NCI-H526 (cell line): Measurements from ENCODE around the gene ATP6V0E2.
"Not testable (repeated sequence)": the region's sequence is repeated elsewhere in the genome, so short reads cannot be mapped to it uniquely, and the experiment has no call there.

Experiments
- DNase-seq, 2 experiments: peaks; one replicate each; lab custom pipeline; 2025; lab: John Stamatoyannopoulos, UW

ATP6V0E2 gene

DNA sequence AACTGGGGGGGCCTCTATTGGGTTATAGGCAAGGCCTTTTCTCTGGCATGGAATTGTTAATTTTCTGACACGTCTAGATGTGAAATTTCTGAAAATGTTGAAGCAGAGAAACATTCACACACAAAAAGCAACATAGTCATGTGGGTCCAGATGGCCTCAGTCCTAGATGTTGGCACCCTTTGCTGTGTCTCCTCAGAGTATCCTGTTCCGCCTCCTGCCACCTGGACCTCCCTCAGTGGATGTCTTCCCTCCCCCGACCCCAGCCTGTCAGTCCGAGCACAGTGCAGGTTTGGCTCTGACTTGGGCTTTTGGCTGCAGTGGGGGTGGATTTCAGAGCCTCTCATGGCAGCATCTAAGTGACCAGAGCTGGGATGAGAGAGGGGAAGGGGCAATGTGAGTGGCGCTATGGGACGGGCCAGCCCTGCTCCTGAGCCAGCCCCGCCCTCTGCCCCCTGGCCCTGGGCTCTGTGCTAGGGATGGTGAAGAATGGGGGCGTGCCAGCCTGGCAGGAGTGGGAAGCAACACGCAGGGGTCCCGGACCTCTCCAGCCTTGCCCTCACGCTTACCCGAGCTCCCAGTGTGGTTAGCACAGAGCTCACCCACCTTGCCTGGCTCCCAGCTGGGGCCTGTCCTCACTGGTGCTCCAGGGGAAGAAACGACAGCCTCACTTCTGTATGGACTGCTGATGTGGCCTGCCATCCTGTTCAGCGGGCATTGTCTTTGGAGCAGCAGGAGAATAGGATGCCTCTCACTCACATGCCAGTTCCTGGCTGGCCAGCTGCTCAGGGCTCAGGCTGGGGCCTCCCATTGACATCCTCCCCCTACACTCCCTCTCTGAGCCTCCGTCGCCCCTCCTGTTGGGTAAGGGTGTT lies 6.2 kb downstream of the ATP6V0E2 start:
- no peak for DNase-seq

- DNase-seq = no peak
These were observed 7.0 kb downstream of the ATP6V0E2 start for GRCh38 chr7:149880638-149881311.

DNA sequence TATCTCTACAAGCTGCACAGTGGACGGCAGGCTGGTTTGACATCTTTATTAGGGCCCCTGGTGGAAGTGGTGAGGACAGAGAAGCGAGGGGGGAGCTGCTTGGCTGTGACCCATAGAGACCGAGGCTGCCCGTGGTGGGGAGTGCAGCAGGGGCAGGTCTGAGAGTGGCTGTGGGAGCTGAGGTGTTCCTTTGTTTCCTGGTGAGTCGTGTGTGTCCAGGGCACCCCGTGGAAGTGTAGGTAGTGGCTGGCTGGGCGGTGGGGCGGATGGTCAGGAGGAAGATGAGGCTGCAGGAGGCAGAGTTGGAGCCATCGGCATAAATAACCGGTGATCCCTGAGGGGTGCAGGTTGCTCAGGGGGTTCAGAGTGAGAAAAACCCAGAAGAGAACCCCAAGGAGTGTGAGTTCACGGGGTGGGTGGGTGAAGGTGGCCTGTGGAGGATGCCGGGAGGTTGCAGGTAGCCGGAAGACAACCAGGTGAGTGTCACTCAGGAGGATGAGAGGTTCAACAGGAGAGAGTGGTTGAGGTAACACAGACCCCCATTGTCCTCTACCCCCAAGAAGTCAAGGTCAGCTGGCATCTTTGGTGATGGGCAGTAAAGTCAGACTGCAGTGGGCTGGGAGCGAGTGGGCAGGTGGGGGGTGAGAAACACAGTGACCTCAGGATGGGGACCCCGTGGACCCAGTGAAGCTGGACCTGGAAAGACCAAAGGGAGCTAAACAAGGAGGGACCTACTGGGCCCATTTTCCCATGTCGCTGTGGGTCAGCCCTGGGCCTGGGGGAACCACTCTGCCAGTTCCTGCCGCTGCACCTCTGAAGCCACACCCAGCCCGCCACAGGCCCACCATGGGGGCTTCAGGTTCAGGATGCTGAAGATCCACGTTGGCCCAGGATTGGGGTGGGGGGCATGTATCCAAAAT lies 7.8 kb downstream of the ATP6V0E2 start:
- DNase-seq = no peak

- no peak for DNase-seq
These were observed 8.7 kb downstream of the ATP6V0E2 start for GRCh38 chr7:149882248-149883047.

DNA sequence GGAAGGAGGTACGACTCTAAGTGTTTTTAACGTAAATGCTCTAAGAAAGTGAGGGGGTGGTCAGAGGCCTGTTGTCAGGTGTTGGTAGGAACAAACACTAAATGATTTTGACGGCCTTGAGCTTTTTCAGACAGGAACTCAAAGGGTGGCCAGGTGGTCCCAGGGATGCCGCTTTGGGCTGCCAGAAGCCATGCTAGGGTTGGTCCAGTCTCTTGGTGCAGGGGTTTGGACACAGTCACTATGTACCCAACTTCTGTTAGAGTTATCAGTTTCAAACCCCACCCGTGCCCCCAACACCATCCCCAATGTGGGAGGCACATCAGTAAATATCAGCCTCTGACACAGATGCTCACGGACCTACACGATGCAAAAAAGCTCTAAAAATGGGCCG lies 9.3 kb downstream of the ATP6V0E2 start:
- DNase-seq = no peak

GRCh38 chr7:149883452-149883861 lies 9.7 kb downstream of the ATP6V0E2 start:
- DNase-seq = peak; percentile 64 to 82

DNA sequence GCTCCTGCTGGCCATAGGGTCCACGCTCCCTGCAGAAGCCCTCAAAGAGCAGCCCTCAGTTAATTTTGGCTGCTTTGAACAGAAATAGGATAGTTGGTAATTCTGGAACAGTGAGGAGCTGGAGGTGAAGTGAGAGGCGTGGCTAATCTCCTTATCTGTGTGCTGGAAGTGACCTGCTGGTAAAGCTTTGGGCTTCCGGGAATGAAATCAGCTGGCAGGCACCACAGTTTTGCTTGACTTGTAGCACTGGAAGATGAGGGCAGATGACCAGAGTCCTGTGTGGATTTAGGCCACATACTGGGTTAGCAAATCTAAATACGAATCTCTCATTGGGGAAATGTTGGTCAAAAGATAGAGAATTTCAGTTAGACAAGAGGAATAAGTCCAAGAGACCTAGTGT lies 10.2 kb downstream of the ATP6V0E2 start:
- DNase-seq = no peak

GRCh38 chr7:149884541-149884940 lies 10.8 kb downstream of the ATP6V0E2 start:
- no peak for DNase-seq

DNA sequence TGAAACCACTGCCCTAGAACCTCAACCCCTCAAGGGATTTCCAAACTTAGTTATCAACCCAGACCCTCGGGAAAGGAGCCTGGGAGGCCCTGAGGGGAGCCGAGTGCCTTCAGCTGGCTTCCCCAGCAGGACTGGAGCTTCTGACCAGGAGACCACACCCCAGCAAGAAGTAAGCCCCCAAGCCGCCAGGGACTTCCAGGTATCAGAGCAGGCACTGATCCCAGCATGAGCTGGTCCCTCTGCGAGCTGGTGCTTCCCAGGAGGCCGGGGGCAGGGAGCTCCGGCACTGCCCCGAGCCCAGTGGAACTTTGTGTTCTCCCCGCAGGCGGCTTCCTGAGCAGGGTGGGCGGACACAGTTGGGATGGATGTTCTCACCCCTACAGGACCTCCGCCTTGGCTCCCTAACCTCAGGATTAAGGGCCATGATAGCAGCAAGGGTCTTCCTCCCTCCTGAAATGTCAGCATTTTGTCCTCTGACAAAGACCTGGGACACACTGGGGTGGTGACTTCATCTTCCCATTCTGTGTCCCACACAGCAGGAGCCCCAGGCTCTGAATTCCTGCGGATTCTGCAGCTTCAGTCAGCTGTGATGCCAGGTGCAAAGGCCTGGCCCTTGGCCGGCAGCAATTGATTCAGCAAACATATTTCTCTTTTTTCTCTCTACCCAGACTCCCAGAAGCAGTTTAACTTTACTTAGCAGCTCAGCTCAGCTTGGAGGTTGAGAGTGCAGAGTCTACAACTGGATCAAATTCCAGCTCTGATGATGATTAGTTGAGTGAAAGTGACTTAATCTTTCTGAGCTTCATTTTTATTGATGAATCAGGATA lies 11.6 kb downstream of the ATP6V0E2 start:
- DNase-seq = no peak

DNA sequence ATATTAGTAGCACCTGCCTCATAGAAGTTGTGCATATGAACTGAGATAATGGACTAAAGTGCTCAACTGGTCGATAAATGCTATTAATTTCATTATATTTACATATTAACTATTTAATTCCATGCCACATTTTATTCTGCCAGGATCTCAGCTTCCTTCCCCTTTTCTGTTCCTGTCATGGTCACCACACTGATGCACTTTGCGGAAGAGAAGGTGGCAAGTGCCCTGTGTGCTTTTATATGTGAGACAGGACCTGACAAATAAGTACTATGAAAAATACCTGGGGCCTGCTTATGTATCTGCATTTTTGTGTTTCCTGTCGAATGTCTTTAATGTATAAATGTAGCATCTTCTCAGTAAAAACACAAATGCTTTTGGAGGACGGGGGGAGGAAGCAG lies 12.2 kb downstream of the ATP6V0E2 start:
- no peak for DNase-seq

- no peak for DNase-seq
These were observed 13.5 kb downstream of the ATP6V0E2 start for GRCh38 chr7:149887311-149887710.

DNA sequence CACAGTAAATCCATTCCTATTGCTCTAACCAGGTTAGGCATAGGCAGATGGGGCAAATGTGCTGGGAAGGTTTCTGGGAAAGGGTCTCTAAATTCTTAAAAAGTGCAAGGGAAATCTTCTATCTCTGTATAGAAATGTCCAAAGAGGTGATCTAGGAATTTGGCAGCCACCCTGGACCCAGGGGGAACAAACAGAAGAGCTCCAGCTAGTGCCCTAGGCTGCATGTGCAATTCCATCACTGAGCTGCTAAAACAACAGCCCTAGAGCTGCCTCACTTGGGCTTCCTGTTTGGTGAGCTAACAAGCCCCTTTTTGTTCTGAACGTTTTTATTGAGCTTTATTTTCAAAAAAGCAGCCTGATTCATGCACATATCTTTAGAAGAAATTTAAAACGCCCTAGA lies 16.9 kb downstream of the ATP6V0E2 start:
- DNase-seq = not testable (repeated sequence)

- DNase-seq = not testable (repeated sequence)
These were observed 21.2 kb downstream of the ATP6V0E2 start for GRCh38 chr7:149894957-149895356.

DNA sequence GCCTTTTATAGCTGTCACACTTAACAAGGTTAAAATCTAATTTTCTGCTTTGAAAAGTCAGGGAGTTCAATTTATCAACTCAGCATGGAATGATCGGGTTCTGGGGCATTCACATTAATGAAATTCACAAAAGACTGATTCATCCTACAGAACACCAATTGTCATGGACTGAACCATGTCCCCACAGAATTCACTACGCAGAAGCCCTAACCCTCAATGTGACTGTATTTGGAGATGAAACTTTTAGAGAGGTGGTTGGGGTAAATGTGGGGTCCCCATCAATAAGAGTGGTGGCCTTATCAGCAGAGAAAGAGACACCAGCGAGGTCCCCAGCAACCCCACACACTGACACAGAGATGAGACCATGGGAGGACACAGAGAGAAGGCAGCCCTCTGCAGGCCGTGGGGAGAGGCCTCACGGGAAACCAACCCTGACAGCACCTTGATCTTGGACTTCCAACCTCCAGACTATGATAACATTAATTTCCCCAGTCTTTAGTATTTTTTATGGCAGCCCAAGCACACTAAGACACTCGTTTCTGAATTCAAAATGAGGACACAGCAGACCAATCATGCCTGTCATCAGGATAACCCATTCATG lies 34.1 kb downstream of the ATP6V0E2 start:
- DNase-seq = not testable (repeated sequence)

DNA sequence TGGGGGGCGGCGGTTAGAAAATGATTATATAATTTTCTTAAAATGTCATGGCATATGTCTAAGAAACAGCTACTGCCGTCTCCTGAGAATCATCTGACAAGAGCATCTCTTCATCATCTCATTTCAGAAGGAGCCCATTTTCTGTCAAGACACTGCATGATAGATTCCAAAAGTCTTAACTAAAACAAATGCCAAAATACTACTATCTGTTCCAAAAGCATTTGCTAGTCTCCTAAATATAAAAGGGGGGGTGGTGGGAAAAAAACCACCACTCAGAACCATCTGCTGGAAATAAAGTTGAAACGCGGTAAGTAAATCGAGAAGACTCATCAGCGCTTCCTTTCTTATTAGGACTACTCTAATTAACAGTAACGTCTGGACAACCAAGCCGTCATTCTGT lies 36.5 kb downstream of the ATP6V0E2 start:
- not testable (repeated sequence) for DNase-seq

GRCh38 chr7:149912126-149912525 lies 38.4 kb downstream of the ATP6V0E2 start:
- not testable (repeated sequence) for DNase-seq

DNA sequence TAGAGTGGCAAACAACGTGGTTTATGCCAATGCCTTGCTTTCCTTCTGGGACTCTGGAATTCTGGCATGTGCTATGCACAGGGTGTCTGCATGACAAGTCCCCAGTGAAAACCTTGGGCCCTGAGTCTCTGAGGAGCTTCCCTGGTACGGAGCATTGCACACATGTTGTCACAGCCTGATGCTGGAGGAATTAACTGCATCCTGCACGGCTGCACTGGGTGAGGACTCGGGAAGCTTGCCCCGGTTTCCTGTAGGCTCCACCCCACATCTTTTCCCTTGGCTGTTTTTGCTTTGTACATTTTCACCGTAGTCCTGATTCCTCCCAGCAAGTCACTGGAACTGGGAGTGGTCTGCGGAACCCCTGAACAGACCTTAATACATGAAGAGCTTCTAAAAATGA lies 52.6 kb downstream of the ATP6V0E2 start:
- not testable (repeated sequence) for DNase-seq
